HG03139 (cell line): ENCODE results near the gene IRF7.
"Not testable (repeated sequence)": the region's sequence is repeated elsewhere in the genome, so short reads cannot be mapped to it uniquely, and the experiment has no call there.

Experiments
- ATAC-seq: cut with Tn5 transposase; IDR thresholded peaks from one replicate; pipeline ENCODE4 v1.9.1; 2021; ENCODE audit not compliant: unreplicated experiment

The IRF7 gene

DNA sequence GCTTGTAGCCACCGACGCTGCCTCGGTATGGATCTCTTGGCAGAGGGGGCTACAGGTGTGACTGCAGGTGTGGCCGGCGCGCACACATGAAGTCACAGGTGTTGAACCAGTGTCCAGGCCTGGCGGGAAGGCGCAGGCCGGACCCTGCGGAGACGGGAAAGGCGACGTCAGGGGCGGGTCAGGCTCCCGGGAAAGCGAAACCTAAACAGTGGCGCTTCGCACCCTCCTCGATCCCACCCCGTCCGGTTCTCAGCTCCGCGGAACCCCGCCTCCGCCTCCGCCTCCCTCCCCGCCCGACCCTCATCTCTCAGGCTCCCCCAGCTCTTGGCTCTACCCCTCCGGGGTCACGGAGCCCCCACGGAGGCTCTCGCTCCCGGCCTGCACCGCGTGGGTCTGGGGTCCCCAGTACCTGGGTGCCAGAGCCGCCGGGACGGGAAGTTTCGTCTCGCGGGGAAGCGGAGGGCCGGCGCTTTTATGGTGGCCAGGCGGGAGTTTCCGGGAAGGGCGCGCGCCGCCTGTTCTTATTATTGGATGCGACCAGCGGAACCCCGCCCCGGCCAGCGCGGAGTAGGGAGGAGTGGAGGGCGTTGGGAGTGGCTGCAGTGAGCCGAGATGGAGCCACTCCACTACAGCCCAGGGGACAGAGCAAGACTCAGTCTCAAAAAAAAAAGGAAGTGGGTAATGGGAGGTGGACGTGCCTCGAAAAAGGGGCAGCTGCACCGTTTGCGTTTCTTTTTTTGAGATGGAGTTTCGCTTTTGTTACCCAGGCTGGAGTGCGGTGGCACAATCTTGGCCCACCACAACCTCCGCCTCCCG is at the start of gene IRF7:
Gene IRF7 (minus strand): TSS at position 447 of the 816 bp plus-strand sequence. CDS start 586 bp downstream, outside the sequence.
- peak; percentile 62 for ATAC-seq

DNA sequence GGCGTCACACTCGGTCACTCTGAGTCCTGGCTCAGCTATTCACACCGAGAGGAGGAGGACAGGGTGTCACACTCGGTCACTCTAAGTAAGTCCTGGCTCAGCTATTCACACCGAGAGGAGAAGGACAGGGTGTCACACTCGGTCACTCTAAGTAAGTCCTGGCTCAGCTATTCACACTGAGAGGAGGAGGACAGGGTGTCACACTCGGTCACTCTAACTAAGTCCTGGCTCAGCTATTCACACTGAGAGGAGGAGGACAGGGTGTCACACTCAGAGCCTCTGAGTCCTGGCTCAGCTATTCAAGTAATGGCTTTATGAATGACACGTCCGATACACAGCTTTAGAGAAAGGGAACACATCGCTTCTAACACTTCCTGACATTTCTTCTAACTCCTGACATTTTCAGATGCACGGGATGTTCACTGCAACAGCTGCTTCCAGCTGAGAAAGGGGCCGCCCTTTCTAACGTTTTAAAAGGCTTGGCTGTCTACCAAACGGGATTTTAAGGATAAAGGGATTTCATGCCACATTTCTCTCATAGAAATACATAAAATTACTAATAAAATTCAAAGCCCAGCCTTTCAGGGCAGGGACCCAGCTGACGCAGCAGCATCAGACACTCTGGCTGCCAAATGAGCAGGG is 49.4 kb upstream of the IRF7 start:
- no peak for ATAC-seq

DNA sequence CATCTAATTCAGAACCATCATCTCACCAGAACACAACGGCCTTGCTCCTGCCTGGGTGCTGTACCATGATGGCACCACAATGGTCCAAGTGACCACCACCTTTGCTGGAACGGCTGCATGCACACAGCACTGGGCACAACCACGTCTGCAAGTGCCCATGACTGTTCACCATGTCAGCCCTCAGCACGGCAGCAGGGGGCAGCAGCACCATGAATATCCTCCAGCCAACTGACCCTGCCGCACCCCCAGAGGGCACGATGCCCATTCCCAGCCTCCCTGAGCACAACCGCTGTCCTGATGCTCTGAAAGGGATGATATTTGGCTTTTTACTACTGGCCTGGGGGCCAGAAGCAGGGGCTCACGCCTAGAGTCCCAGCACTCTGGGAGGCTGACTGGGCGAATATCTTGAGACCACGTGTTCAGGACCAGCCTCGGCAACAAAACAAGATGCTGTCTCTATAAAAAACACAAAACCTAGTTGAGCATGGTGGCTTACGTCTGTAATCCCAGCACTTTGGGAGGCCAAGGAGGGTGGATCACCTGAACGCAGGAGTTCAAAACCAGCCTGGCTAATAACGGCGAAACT is 47.0 kb upstream of the IRF7 start:
- ATAC-seq: no peak

DNA sequence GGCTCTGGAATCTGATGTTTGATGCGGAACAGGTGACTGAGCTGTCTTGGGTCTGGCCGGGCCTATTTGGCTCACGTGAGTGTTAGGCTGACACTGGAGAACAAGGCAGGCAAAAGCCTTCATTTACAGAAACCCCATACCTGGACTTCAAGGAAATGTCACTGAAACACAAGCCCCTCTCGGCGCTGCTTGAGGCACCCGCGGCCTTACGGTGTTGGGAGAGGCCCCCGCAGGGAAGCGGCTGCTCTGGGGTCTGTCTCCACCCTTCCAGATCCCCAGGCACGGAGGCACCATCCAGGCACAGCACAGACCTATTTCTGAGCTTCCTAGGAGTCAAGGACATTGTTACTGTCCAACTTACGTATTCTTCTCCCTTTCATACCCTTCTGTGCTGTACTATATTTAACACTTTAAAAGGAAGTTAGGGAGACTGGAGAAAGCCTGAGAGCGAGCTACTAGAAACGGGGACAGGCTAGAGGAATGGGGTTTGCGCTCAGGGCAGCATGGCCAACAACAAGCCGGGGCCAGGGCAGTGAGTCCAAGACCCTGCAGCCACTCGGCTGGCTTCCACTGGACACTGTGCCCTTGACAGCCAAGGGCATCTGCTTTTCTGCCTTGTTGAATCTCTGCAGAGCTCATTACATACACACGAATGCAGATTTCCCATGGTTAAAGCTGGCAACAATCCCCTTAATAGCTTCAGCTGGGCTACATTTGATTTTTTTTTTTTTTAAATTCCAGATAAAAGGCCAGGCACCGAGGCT is 45.1 kb upstream of the IRF7 start:
- no peak for ATAC-seq

DNA sequence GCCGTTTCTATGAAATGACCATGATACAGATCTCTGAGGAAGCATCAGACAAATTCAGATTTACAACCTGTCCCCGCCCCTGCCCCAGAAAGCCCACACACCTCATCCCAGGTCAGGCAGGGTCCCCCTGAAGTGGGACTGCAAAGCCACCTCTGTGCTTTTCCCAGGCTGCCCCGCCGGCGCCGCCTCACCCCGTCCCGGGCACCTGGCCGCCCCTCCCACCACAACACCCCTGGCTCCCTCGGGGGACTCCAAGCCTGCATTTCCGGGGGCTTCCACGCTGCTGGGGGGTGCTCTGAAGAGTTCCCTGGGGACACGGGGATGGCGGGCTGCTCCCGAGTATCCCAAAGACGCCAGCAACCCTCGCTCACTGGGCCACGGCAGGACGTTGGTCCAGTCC is 44.5 kb upstream of the IRF7 start:
- no peak for ATAC-seq

DNA sequence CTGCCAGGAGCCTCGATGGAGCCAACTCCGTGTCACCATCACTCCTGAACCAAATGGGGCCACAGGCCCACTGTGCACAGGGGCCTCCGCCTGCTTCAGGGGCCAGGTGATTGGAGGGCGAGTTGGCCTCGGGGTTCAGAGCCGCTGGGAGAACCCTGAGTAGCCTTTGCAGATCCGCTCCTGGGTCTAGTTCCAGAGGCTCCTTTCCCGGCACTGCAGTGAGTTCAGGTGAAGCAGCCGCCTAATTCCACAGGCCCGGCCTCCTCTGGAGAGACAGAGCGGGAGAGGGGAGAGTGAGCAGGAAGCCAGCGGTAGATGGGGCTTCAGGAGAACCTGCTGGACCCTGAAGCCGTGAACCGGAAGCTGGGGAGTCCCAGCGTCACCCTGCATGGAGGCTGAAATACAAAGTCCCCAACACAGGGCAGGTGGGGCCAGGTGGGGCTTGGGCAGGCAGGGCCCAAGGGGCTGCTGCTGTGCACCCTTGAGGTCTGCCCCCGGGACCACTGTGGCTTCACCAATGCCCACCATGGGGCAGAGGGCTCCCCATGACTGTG is 43.9 kb upstream of the IRF7 start:
- ATAC-seq: no peak

DNA sequence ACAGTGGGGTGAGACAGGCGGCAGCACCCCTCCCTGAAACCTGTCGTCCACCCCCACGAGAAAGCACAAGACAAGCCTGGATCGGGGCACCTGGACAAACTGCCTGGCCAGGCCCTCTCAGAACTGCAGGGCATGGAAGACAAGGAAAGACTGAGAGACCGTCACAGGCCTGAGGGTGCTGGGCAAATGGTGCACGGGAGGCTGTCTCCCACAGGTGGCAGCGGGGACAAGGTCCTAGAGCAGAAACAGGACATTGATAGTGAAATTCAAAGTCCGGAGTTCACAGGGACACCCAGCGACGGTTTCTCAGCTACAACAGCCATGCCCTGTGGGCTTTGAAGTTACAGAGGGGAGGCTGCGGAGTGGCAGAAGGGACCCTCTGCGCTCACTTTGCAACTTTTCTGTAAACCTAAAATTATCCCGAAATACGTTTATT is 42.0 kb upstream of the IRF7 start:
- no peak for ATAC-seq

DNA sequence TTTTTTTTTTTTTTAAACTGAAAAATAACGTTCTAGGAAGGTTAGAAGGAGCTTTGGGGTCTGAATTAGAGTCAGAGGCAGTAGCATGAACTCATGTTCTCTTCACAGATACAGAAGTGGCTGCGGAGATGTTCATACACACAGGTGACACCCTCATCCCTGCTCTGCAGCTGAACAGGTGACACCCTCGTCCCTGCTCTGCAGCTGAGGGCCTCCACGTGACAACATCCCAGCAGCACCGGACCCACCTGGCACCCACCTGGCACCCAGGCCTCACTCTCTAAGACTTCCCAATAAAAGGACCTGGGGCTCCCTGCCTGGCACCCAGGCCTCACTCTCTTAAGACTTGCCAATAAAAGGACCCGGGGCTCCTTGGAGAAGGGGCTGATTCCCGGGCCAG is 41.1 kb upstream of the IRF7 start:
- ATAC-seq: no peak

DNA sequence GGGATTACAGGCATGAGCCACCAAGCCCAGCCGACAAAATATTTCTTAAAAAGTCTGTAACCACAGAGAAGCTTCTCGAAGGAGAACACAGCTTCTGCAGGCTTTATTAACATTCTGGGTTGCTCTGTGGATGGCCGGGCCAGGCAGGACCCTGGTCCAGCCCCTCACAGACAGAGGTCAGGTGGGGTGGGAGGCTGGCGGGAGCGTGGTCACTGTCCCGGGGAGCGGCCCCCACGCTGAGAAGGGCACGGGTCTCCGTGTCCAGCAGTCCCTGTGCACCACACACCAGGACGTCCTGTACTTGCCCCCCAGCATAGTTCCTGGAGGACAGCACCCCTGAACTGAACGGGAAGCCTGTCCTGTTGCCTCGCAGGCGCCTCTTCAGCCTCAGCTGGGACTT is 40.7 kb upstream of the IRF7 start:
- ATAC-seq: no peak

DNA sequence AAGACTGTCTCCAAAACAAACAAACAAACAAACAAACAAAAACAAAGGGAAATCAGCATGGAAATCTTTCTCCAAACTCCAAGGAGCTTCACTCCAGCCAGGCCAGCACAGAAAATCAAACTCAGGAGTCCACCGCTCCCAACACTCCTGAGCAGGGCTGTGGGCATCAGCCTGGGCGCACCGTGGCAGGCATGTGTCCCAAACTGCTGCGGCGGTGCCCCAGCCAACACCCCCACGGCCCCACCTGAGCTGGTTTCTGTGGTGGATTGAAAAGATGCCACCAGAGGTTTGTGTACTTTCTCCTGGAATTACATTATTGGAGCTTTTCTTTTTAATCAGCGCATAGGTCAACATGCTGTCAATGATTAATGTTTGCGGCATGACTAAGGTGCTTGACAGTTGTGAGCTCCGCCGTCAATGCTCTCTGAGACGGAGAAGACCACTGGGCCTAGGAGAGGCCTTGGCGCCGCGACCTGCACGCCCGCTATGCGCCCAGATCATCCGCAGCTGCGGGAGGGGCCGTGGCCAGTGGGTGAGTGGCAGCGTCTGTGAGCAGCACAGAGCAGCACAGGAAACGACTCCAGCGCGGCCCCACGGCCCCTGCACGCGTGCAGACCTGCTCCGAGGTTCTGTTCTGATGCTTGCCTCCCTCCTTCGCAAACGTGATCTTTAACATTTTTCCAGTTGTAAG is 39.4 kb upstream of the IRF7 start:
- no peak for ATAC-seq

DNA sequence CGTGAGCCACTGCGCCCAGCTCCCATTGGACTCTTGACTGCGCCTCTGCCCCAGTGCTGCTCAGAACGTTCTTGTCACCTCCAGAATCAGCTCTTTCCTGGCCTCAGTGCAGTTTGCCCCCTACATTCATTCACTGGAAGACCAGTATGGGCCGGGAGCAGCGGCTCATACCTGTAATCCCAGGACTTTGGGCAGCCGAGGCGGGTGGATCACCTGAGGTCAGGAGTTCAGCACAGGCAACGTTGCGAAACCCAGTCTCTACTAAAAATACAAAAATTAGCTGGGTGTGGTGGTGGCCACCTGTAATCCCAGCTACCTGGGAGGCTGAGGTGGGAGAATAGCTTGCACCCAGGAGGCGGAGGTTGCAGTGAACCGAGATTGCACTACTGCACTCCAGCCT is 38.7 kb upstream of the IRF7 start:
- ATAC-seq: not testable (repeated sequence)

DNA sequence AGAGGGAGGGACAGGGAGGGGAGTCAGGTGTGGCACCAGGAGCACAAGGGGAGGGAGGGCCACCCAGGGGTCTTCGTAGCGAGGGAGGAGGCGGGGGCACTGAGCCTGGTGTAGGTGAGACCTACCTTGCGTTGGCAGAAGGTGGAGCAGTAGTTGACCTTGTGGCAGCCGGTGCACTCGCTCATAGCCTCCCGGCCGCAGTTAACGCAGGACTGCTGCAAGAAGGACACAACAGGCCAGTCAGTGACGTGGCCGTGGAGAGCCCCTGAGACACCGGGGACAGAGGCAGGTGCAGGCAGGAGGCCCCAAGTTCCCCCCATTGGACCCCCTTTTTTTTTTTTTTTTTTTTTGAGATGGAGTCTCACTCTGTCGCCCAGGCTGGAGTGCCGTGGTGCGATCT is 38.1 kb upstream of the IRF7 start:
- no peak for ATAC-seq

DNA sequence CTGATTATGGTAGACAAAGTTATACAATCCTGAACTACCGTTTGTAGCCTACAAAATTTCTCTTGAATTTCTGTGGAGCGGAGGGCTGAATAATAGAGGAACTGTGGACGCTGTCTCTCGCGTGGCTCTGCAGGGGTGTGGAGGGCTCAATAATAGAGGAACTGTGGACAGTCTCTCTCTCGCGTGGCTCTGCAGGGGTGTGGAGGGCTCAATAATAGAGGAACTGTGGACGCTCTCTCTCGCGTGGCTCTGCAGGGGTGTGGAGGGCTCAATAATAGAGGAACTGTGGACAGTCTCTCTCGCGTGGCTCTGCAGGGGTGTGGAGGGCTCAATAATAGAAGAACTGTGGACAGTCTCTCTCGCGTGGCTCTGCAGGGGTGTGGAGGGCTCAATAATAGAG is 37.4 kb upstream of the IRF7 start:
- not testable (repeated sequence) for ATAC-seq

DNA sequence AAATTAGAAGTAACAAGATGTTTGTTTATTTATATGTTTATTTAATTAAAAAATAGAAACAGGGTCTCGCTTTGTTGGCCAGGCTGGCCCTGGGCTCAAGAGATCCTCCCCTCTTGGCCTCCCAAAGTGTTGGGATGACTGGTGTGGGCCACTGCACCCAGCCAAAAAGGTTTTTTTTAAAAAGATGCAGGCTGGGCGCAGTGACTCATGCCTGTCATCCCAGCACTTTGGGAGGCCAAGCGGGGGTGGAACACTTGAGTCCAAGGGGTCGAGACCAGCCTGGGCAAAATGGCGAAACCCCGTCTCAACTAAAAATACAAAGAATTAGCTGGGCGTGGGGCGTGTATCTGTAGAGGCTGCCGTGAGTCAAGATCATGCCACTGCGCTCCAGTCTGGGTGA is 34.7 kb upstream of the IRF7 start:
- ATAC-seq: no peak

DNA sequence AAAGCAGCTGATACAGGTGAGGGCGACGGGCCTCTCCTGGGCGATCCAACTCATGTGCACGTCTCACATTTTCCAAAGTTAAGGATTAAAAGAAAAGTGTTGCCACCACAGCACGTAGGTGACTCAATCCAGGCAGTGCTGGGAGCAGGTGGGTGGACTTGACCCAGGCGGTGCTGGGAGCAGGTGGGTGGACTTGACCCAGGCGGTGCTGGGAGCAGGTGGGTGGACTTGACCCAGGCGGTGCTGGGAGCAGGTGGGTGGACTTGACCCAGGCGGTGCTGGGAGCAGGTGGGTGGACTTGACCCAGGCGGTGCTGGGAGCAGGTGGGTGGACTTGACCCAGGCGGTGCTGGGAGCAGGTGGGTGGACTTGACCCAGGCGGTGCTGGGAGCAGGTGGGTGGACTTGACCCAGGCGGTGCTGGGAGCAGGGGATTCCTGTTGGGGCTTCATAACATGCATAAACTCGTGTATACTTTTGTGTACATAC is 32.0 kb upstream of the IRF7 start:
- not testable (repeated sequence) for ATAC-seq

DNA sequence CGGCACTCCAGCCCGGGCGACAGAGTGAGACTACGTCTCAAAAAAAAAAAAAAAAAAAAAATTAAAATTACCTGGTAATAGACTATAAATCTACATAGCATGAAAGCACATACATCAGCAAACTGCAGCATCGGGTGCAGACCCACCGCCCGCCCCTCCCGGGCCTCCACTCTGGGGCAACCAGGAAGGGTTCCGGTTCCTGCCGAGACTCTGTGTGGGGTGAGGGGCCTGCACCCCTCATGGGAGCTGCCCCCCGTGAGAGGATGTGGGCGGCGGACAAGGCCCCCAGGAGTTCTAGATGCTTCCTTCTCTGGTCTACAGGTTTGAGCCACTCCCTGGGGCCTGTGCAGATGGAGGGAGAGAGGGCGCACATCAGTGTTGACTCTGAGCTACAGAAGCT is 30.5 kb upstream of the IRF7 start:
- no peak for ATAC-seq

DNA sequence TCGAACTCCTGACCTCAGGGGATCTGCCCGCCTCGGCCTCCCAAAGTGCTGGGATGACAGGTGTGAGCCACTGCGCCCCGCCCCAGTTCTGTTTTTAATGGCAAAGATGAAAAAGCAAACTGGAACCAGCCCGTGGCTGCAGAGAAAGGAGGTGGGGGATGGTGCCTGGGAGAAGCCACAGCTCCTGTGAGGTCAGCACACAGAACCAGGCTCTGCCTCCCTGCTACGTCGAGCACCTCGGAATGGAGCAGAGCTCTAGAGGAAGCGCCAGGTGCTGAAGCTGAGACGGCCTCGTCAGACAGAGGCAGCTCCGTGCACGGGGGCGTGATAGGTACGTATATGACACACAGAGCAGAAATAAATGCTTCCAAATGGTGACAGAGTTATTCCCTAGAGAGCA is 29.8 kb upstream of the IRF7 start:
- no peak for ATAC-seq

DNA sequence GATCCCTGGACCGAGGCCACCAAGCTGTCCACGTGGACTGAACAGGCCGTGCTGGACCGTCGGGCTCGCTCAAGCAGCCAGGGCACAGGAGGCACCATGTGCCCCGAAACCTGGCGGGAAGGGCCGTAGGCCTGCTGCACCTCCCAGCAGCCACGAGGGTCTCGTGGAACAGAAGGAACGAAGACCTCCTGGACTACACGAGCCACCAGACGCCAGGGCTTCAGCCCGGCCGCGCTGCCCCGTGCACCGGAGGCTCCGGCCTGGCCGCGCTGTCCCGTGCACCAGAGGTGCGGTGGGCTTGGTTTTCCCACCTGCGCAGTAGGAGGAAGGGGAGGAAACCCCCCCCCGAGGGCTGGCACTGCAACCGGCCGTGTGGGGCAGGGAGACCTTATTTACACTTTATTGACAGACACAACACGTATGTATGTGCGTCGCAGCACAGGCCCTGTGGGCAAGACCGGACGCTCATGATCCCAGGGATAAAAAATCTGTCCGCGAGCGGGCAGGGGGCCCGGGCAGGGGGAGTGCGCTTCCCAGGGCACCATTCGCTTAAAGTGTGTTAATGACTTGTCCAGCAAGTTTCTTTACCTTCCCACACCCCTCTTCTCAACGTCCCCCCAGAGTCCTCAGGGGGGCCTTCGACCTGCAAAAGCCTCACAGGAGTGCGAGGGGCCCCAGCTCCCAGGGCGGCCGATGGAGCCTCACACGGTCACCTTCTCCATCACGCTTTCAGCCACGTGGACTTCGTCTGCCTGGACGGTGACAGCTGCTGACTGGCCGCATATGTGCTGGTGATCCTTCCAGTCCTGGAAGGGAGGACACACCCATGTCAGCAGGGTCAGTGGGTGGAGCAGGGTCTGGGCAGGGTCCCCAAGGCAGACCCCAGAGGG is 28.3 kb upstream of the IRF7 start:
- no peak for ATAC-seq

DNA sequence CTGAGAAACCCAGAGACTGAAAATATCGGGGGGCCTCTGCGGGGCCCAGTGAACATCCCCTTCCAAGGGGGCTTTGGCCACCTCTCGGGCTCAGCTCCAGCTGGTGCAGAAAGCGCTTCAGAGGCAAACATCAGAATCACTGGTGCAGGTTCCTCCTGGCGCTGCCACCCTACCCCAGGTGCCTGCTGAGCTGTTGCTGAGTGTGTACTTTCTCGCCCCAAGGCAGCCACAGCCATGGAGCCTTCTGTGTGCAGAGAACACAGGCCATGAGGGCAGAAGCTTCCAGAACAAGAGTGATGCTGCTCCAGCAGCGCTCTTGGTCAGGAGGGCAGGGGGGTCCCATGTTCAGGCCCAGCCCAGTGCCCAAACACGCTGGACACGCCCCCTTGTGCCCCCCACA is 27.6 kb upstream of the IRF7 start:
- no peak for ATAC-seq
